ENCODE measurements around the gene IFNGR1.

DNA sequence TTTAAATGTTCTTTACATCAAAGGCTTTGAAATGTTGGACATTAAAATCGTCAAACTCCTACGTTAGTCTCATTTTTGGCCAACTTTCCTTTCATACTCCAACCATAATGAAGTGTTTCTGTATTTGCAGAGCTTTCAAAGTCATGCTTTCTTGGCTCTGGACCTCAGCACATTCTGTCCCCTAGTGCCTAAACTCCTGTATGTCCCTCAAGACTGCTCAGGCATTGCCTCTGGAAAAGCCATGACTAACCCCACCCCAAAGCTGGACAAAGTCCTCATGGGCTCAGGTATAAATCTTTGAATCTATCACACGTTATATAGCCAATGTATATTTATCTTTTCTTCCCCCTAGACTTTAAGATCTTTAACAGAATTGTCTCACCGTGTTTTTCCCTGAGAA lies 18.9 kb downstream of the IFNGR1 start:
- no peak for TF ChIP-seq SMC3 (IDR thresholded peaks at IDR 0.05)
- no peak for TF ChIP-seq JUN (IDR thresholded peaks at IDR 0.05)
- no peak for TF ChIP-seq BHLHE40 (IDR thresholded peaks at IDR 0.05; ENCODE audit: low read depth, low read length)
- TF ChIP-seq, protein P1, sequence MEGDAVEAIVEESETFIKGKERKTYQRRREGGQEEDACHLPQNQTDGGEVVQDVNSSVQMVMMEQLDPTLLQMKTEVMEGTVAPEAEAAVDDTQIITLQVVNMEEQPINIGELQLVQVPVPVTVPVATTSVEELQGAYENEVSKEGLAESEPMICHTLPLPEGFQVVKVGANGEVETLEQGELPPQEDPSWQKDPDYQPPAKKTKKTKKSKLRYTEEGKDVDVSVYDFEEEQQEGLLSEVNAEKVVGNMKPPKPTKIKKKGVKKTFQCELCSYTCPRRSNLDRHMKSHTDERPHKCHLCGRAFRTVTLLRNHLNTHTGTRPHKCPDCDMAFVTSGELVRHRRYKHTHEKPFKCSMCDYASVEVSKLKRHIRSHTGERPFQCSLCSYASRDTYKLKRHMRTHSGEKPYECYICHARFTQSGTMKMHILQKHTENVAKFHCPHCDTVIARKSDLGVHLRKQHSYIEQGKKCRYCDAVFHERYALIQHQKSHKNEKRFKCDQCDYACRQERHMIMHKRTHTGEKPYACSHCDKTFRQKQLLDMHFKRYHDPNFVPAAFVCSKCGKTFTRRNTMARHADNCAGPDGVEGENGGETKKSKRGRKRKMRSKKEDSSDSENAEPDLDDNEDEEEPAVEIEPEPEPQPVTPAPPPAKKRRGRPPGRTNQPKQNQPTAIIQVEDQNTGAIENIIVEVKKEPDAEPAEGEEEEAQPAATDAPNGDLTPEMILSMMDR (IDR thresholded peaks at IDR 0.05), result no peak
